GM18498 (cell line): Measurements from ENCODE around the gene HDAC10.

Experiments used
- ATAC-seq: cut with Tn5 transposase; IDR thresholded peaks from one replicate; pipeline ENCODE4 v1.9.1; 2021; ENCODE audit warnings: mild to moderate bottlenecking, moderate library complexity; ENCODE audit not compliant: unreplicated experiment

Gene HDAC10

GRCh38 chr22:50257041-50257440 is 6.0 kb upstream of the HDAC10 start:
- ATAC-seq, result no peak

- ATAC-seq, result no peak
Measured at GRCh38 chr22:50256258-50256862, 5.3 kb upstream of the HDAC10 start.

- ATAC-seq, result no peak
Measured at GRCh38 chr22:50255607-50256006, 4.5 kb upstream of the HDAC10 start.

GRCh38 chr22:50255099-50255498 is 4.0 kb upstream of the HDAC10 start:
- ATAC-seq, result no peak

- ATAC-seq, result no peak
Measured at GRCh38 chr22:50253941-50254340, 2.9 kb upstream of the HDAC10 start.

- ATAC-seq, result no peak
Measured at GRCh38 chr22:50253046-50253915, 2.2 kb upstream of the HDAC10 start.

GRCh38 chr22:50252082-50253045 is 1.3 kb upstream of the HDAC10 start:
- no peak for ATAC-seq

- peak; percentile 2 for ATAC-seq
Measured at GRCh38 chr22:50251477-50252081, 514 bp upstream of the HDAC10 start.

GRCh38 chr22:50250249-50250554 is 863 bp downstream of the HDAC10 start:
- ATAC-seq, result no peak

- no peak for ATAC-seq
Measured at GRCh38 chr22:50249341-50250248, 1.5 kb downstream of the HDAC10 start.

GRCh38 chr22:50248196-50249081 is 2.6 kb downstream of the HDAC10 start:
- ATAC-seq, result no peak

- ATAC-seq, result no peak
Measured at GRCh38 chr22:50247748-50248147, 3.3 kb downstream of the HDAC10 start.

- no peak for ATAC-seq
Measured at GRCh38 chr22:50246242-50247175, 4.6 kb downstream of the HDAC10 start.

- ATAC-seq, result no peak
Measured at GRCh38 chr22:50245214-50246072, 5.6 kb downstream of the HDAC10 start.

GRCh38 chr22:50244420-50245213 is 6.4 kb downstream of the HDAC10 start, which contains the start of gene TUBGCP6:
Gene TUBGCP6 (minus strand): TSS chr22:50245023. CDS start chr22:50244459, 564 bp downstream.
- peak; percentile 73 for ATAC-seq
